ENCODE results near the gene ATAD3C. TPM values are rescaled to one million over a fixed set of nuclear protein-coding genes. Genes with fewer than 3 reads are reported as not detected.
A peak's percentile ranks its signal among the peaks of the same experiment; 100 is the strongest.

The ATAD3C gene
- total and polyA plus RNA-seq, 2 of the 4 experiments (the other 2 are of a cell fraction), result not detected

DNA sequence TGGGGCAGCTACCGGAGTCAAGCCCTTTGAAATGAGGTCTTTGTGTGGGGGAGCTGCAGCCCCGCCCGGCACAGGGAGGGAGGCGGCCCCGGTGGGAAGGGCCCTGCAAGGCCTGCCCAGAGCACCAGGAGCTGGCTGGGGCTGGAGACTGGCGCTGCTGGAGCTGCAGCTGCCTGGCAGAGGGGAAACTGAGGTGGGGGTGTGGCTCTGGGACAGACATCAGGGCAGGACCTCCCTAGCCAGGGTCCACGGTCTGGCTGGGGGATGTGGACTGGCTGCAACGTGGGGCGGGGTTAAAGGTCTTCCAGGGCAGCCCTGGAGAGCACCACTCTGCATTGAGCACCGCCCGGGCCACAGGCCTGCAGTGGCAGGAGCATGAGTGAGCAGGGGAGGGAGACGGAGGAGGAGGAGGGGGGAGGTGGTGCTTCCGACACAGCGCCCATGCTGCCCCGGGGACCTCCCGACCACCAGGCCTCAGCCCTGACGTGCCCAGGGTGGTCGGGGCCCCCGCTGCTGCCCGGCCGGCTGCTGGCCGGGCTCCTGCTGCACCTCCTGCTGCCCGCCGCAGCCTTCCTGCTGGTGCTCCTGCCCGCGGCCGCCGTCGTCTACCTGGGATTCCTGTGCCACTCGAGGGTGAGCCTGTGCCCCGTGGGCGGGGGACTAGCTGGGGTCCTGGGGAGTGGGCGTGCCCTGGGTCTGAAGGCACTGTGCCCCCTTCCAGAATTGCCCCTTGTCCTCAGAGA lies 23.6 kb upstream of the ATAD3C start:
- no peak overlapping the region for H3K14ac ChIP-seq (replicated peaks; ENCODE audit: low read depth, low read length)
- H2BK5ac ChIP-seq (ENCODE audit: low read depth, low read length, poor library complexity, severe bottlenecking), result no peak overlapping the region
- no peak overlapping the region for H4K5ac ChIP-seq (ENCODE audit: low read depth, low read length)
- peaks cover 12% of the 10 kb centered on the region for H3K4me1 ChIP-seq (ENCODE audit: control insufficient read depth, insufficient read depth, low read length)
- ChIA-PET CTCF (interaction anchor here (1.3 kb wide), 1 partner anchor 15 kb away, joined by 4 read pairs; no protein-coding TSS in a partner anchor), POLR2A (ENCODE audit: unreplicated experiment) (no interaction called here)
- ATAC-seq (ENCODE audit: low read depth) (no peak), DNase-seq (no peak)
- H3K36me3 ChIP-seq (ENCODE audit: control insufficient read depth, insufficient read depth, low read length), result no peaks in the 10 kb centered on the region
- no peak overlapping the region for H3K4ac ChIP-seq (ENCODE audit: low read depth, low read length)
- no peak overlapping the region for H3K9ac ChIP-seq (ENCODE audit: low read depth, low read length)
- no peak overlapping the region for H4K91ac ChIP-seq (ENCODE audit: insufficient read depth, low read depth, low read length)
- dilution Hi-C loops (cut with HindIII; ENCODE audit: low sequenced_read_pairs, unreplicated experiment), result no loop called here
- H3K9me3 ChIP-seq (ENCODE audit: control insufficient read depth, insufficient read depth, low read length), result no peaks in the 10 kb centered on the region
- BruUV-seq (replicated peaks), result no TSS peak
- no peak overlapping the region for H2BK120ac ChIP-seq (ENCODE audit: low read depth, low read length)
- no peaks in the 10 kb centered on the region for H3K79me1 ChIP-seq (ENCODE audit: low read depth in 1 of 2, low read length in 2 of 2)
- H3K4me3 ChIP-seq (ENCODE audit: insufficient read depth, low read depth, low read length), result no peak overlapping the region
- intact Hi-C loops (cut with micrococcal nuclease), result no loop called here
- no peak overlapping the region for H4K8ac ChIP-seq (ENCODE audit: low read depth in 2 of 2, low read length in 2 of 2)
- H2AK9ac ChIP-seq (replicated peaks; ENCODE audit: low read depth, low read length, poor library complexity), result peak overlapping the region; percentile 3
- in situ Hi-C loops (cut with MboI; ENCODE audit: low sequenced_read_pairs), result no loop called here
- no peak overlapping the region for H3K18ac ChIP-seq (ENCODE audit: low read depth, low read length)
- no peak overlapping the region for H2BK15ac ChIP-seq (ENCODE audit: low read depth, low read length)
- TF ChIP-seq, protein P1, sequence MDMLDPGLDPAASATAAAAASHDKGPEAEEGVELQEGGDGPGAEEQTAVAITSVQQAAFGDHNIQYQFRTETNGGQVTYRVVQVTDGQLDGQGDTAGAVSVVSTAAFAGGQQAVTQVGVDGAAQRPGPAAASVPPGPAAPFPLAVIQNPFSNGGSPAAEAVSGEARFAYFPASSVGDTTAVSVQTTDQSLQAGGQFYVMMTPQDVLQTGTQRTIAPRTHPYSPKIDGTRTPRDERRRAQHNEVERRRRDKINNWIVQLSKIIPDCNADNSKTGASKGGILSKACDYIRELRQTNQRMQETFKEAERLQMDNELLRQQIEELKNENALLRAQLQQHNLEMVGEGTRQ (IDR thresholded peaks at IDR 0.05; ENCODE audit: low read depth, low read length), result no peak
- TF ChIP-seq RAD21 (IDR thresholded peaks at IDR 0.05; ENCODE audit: low read length), result no peak
- TF ChIP-seq RCOR1 (IDR thresholded peaks at IDR 0.05; ENCODE audit: insufficient replicate concordance, low read length), result no peak
- TF ChIP-seq MAZ (IDR thresholded peaks at IDR 0.05; ENCODE audit: borderline replicate concordance, low read depth, low read length), result no peak
- TF ChIP-seq CHD1 (IDR thresholded peaks at IDR 0.05; ENCODE audit: low read depth, low read length), result no peak
- TF ChIP-seq CEBPB (IDR thresholded peaks at IDR 0.05; ENCODE audit: low read depth, low read length), result no peak
- no peak for TF ChIP-seq MAFK (IDR thresholded peaks at IDR 0.05; ENCODE audit: low read depth, low read length)
- WGBS, 2 experiments (ENCODE audit: extremely low coverage in 2 of 2, insufficient read length in 1 of 2), result 68% methylated on average over 10 of the region's 33 CpGs; no CpG with 5 or more reads in 1 of the 2 experiments
- H3K23ac ChIP-seq (ENCODE audit: low read depth, low read length), result no peak overlapping the region
- H3K56ac ChIP-seq (ENCODE audit: extremely low read depth, insufficient read depth, low read length), result no peak overlapping the region
- H3K9me1 ChIP-seq (ENCODE audit: insufficient read depth, low read length), result no peaks in the 10 kb centered on the region
- no peak overlapping the region for H2AK5ac ChIP-seq (ENCODE audit: low read depth, low read length)
- H2BK20ac ChIP-seq (ENCODE audit: low read depth, low read length), result no peak overlapping the region
- H3K27ac ChIP-seq (ENCODE audit: insufficient read depth, low read length), result no peak overlapping the region
- H2AFZ ChIP-seq (replicated peaks; ENCODE audit: low read length, poor library complexity), result no peak overlapping the region
- H3K27me3 ChIP-seq (ENCODE audit: control insufficient read depth, insufficient read depth, low read length), result no peaks in the 10 kb centered on the region
- H3K4me2 ChIP-seq (ENCODE audit: low read depth, low read length), result no peak overlapping the region
- H4K20me1 ChIP-seq (ENCODE audit: insufficient read depth, low read length), result no peaks in the 10 kb centered on the region
